HEK293 (cell line): Measurements from ENCODE around the gene CACNA1F.
A peak's percentile ranks its signal among the peaks of the same experiment; 100 is the strongest.

ENCODE experiments used
- BCL11A ChIP-seq: fragments of 450-650 bp; formaldehyde crosslinking; IDR thresholded peaks from 2 replicates; pipeline ENCODE4 v1.5.1; 2016; ENCODE audit warnings: low read depth, missing biosample characterization, missing genetic modification characterization
- BCL11B ChIP-seq: fragments of 450-650 bp; formaldehyde crosslinking; IDR thresholded peaks from 2 replicates; pipeline ENCODE4 v1.5.1; 2016; ENCODE audit warnings: low read depth, missing biosample characterization, missing genetic modification characterization
- FEZF1 ChIP-seq: fragments of 450-650 bp; formaldehyde crosslinking; IDR thresholded peaks from 2 replicates; pipeline ENCODE4 v1.5.1; 2016; ENCODE audit warnings: missing biosample characterization, missing genetic modification characterization
- HOXA7 ChIP-seq: sonication (generic); formaldehyde crosslinking; IDR thresholded peaks from 2 replicates; pipeline ENCODE4 v1.8.1; 2022; ENCODE audit warnings: missing genetic modification reagents, borderline replicate concordance
- HOXD13 ChIP-seq: sonication (generic); formaldehyde crosslinking; IDR thresholded peaks from 2 replicates; pipeline ENCODE4 v1.8.0; 2022; ENCODE audit warnings: missing genetic modification reagents, borderline replicate concordance
- KLF8 ChIP-seq: fragments of 450-650 bp; formaldehyde crosslinking; IDR thresholded peaks from 2 replicates; pipeline ENCODE4 v1.5.1; 2016; ENCODE audit warnings: missing biosample characterization, missing genetic modification characterization
- MYNN ChIP-seq: fragments of 450-650 bp; formaldehyde crosslinking; IDR thresholded peaks from 2 replicates; pipeline ENCODE4 v1.5.1; 2016; ENCODE audit warnings: missing biosample characterization, missing genetic modification characterization, borderline replicate concordance
- OVOL3 ChIP-seq: fragments of 450-650 bp; formaldehyde crosslinking; IDR thresholded peaks from 2 replicates; pipeline ENCODE4 v1.5.1; 2016; ENCODE audit warnings: missing biosample characterization, missing genetic modification characterization
- WT1 ChIP-seq: fragments of 450-650 bp; formaldehyde crosslinking; IDR thresholded peaks from 2 replicates; pipeline ENCODE4 v1.5.1; 2016; ENCODE audit warnings: missing biosample characterization, missing genetic modification characterization
- ZBTB48 ChIP-seq: fragments of 450-650 bp; formaldehyde crosslinking; IDR thresholded peaks from 2 replicates; pipeline ENCODE4 v1.5.1; 2016; ENCODE audit warnings: missing biosample characterization, missing genetic modification characterization
- ZBTB8A ChIP-seq: fragments of 450-650 bp; formaldehyde crosslinking; IDR thresholded peaks from 2 replicates; pipeline ENCODE4 v1.5.1; 2016; ENCODE audit warnings: missing biosample characterization, missing genetic modification characterization
- ZFP3 ChIP-seq: fragments of 450-650 bp; formaldehyde crosslinking; IDR thresholded peaks from 2 replicates; pipeline ENCODE4 v1.5.1; 2016; ENCODE audit warnings: low read depth, missing biosample characterization, missing genetic modification characterization
- ZNF311 ChIP-seq: fragments of 450-650 bp; formaldehyde crosslinking; IDR thresholded peaks from 2 replicates; pipeline ENCODE4 v1.5.1; 2017; ENCODE audit warnings: missing biosample characterization, missing genetic modification characterization, borderline replicate concordance
- ZNF324 ChIP-seq: fragments of 450-650 bp; formaldehyde crosslinking; IDR thresholded peaks from 2 replicates; pipeline ENCODE4 v1.5.1; 2016; ENCODE audit warnings: missing biosample characterization, missing genetic modification characterization
- ZNF366 ChIP-seq: fragments of 450-650 bp; formaldehyde crosslinking; conservative IDR thresholded peaks from 2 replicates; pipeline ENCODE4 v1.5.1; 2016; ENCODE audit warnings: missing biosample characterization, missing genetic modification characterization
- ZNF426 ChIP-seq: fragments of 450-650 bp; formaldehyde crosslinking; IDR thresholded peaks from 2 replicates; pipeline ENCODE4 v1.5.1; 2017; ENCODE audit warnings: missing biosample characterization, missing genetic modification characterization, mild to moderate bottlenecking, inconsistent platforms, moderate library complexity
- ZNF510 ChIP-seq: fragments of 450-650 bp; formaldehyde crosslinking; IDR thresholded peaks from 2 replicates; pipeline ENCODE4 v1.5.1; 2018; ENCODE audit warnings: mild to moderate bottlenecking, missing genetic modification characterization, missing biosample characterization; ENCODE audit not compliant: insufficient replicate concordance
- ZNF514 ChIP-seq: fragments of 450-650 bp; formaldehyde crosslinking; IDR thresholded peaks from 2 replicates; pipeline ENCODE4 v1.5.1; 2016; ENCODE audit warnings: missing biosample characterization, missing genetic modification characterization
- ZNF624 ChIP-seq: fragments of 450-650 bp; formaldehyde crosslinking; IDR thresholded peaks from 2 replicates; pipeline ENCODE4 v1.5.1; 2017; ENCODE audit warnings: missing biosample characterization, missing genetic modification characterization
- ZNF677 ChIP-seq: fragments of 450-650 bp; IDR thresholded peaks from 2 replicates; pipeline ENCODE4 v1.5.0; 2018; ENCODE audit warnings: missing biosample characterization, mild to moderate bottlenecking, missing genetic modification characterization, moderate library complexity
- ZNF785 ChIP-seq: fragments of 450-650 bp; formaldehyde crosslinking; IDR thresholded peaks from 2 replicates; pipeline ENCODE4 v1.5.1; 2016; ENCODE audit warnings: missing biosample characterization, missing genetic modification characterization
- ZNF791 ChIP-seq: fragments of 450-650 bp; formaldehyde crosslinking; IDR thresholded peaks from 2 replicates; pipeline ENCODE4 v1.5.1; 2016; ENCODE audit warnings: missing biosample characterization, missing genetic modification characterization
- ZNF792 ChIP-seq: fragments of 450-650 bp; formaldehyde crosslinking; IDR thresholded peaks from 2 replicates; pipeline ENCODE4 v1.5.1; 2016; ENCODE audit warnings: missing biosample characterization, missing genetic modification characterization
- ZSCAN23 ChIP-seq: fragments of 450-650 bp; formaldehyde crosslinking; IDR thresholded peaks from 2 replicates; pipeline ENCODE4 v1.5.1; 2016; ENCODE audit warnings: missing biosample characterization, missing genetic modification characterization
- TF ChIP-seq, protein P1 (sequence below): fragments of 450-650 bp; formaldehyde crosslinking; conservative IDR thresholded peaks from 2 replicates; pipeline ENCODE4 v1.5.1; 2016; ENCODE audit warnings: low read depth, missing biosample characterization, missing genetic modification characterization
- TF ChIP-seq, protein P2 (sequence below): fragments of 450-650 bp; formaldehyde crosslinking; IDR thresholded peaks from 2 replicates; pipeline ENCODE4 v1.5.1; 2016; ENCODE audit warnings: missing biosample characterization, missing genetic modification characterization
- TF ChIP-seq, protein P3 (sequence below): fragments of 450-650 bp; IDR thresholded peaks from 2 replicates; pipeline ENCODE4 v1.5.1; 2018; ENCODE audit warnings: missing biosample characterization, missing genetic modification characterization
- TF ChIP-seq, protein P4 (sequence below): fragments of 450-650 bp; formaldehyde crosslinking; IDR thresholded peaks from 2 replicates; pipeline ENCODE4 v1.5.1; 2016; ENCODE audit warnings: missing biosample characterization, missing genetic modification characterization, low read depth
- TF ChIP-seq, protein P5 (sequence below): fragments of 450-650 bp; formaldehyde crosslinking; IDR thresholded peaks from 2 replicates; pipeline ENCODE4 v1.5.1; 2017; ENCODE audit warnings: missing biosample characterization, missing genetic modification characterization

CACNA1F gene

DNA sequence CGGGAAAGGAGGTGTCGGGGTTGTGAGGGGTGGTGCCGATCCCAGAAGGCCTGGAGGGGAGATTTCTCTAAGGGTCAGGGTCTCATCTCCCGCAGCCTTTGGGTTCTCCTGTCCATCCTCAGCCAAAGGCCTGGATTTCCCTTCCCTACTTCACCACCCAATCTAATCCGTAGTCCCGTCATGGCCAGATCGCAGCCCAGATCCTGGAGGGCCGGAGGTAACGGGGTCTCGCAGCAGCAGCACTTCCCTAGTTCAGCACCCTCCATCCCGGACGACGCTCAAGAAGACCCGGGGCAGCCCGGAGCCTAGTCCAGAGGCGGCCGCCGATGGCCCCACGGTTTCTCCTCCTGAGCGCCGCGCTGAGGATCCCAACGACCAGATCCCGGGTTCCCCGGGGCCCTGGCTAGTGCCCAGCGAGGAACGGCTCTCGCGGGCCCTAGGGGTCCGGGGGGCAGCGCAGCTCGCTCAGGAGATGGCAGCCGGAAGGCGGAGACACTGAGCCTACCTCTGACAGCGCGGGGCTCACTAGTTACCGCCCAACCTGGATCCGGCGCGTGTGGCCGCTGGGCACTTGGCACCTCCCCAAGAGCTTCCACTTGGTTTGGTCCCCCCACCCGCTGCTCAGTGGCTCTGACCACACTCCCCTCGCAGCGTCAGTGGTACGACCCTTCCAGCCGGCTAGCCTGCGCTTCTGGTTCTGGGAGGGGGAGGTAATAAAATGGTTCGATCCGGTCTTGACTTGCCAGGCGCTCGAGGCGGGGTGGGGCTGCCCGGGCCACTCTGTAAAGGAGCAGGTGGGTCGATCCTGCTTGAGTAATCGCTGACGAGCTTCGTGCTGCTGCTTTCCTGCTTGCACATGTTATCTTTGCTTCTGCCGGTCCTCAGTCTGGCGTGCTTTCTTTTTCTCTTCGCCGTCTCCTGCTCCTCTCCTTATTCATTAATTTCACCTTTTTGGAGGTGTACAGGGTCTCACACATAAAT is 66.9 kb downstream of the CACNA1F start (continued):
- TF ChIP-seq FEZF1 (tag by site-specific recombination): 0 out of 2 replicates have a peak, but pooled peaks have one; percentile 8
- no peak for TF ChIP-seq ZNF510 (tag by site-specific recombination)
- TF ChIP-seq ZNF366 (tag by site-specific recombination): 0 out of 2 replicates have a peak, but pooled peaks have one; percentile 25
- no peak; the same call in 1 of the 2 replicates for TF ChIP-seq WT1 (tag by site-specific recombination)
- TF ChIP-seq ZBTB8A: peak; percentile 97
- TF ChIP-seq ZNF311: no peak
- TF ChIP-seq, protein P1, sequence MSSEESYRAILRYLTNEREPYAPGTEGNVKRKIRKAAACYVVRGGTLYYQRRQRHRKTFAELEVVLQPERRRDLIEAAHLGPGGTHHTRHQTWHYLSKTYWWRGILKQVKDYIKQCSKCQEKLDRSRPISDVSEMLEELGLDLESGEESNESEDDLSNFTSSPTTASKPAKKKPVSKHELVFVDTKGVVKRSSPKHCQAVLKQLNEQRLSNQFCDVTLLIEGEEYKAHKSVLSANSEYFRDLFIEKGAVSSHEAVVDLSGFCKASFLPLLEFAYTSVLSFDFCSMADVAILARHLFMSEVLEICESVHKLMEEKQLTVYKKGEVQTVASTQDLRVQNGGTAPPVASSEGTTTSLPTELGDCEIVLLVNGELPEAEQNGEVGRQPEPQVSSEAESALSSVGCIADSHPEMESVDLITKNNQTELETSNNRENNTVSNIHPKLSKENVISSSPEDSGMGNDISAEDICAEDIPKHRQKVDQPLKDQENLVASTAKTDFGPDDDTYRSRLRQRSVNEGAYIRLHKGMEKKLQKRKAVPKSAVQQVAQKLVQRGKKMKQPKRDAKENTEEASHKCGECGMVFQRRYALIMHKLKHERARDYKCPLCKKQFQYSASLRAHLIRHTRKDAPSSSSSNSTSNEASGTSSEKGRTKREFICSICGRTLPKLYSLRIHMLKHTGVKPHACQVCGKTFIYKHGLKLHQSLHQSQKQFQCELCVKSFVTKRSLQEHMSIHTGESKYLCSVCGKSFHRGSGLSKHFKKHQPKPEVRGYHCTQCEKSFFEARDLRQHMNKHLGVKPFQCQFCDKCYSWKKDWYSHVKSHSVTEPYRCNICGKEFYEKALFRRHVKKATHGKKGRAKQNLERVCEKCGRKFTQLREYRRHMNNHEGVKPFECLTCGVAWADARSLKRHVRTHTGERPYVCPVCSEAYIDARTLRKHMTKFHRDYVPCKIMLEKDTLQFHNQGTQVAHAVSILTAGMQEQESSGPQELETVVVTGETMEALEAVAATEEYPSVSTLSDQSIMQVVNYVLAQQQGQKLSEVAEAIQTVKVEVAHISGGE (tag by site-specific recombination): peak; percentile 60
- TF ChIP-seq ZFP3 (tag by site-specific recombination): no peak
- TF ChIP-seq, protein P2, sequence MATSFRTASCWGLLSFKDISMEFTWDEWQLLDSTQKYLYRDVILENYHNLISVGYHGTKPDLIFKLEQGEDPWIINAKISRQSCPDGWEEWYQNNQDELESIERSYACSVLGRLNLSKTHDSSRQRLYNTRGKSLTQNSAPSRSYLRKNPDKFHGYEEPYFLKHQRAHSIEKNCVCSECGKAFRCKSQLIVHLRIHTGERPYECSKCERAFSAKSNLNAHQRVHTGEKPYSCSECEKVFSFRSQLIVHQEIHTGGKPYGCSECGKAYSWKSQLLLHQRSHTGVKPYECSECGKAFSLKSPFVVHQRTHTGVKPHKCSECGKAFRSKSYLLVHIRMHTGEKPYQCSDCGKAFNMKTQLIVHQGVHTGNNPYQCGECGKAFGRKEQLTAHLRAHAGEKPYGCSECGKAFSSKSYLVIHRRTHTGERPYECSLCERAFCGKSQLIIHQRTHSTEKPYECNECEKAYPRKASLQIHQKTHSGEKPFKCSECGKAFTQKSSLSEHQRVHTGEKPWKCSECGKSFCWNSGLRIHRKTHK (tag by site-specific recombination): no peak
- TF ChIP-seq ZNF677: no peak
- TF ChIP-seq, protein P3, sequence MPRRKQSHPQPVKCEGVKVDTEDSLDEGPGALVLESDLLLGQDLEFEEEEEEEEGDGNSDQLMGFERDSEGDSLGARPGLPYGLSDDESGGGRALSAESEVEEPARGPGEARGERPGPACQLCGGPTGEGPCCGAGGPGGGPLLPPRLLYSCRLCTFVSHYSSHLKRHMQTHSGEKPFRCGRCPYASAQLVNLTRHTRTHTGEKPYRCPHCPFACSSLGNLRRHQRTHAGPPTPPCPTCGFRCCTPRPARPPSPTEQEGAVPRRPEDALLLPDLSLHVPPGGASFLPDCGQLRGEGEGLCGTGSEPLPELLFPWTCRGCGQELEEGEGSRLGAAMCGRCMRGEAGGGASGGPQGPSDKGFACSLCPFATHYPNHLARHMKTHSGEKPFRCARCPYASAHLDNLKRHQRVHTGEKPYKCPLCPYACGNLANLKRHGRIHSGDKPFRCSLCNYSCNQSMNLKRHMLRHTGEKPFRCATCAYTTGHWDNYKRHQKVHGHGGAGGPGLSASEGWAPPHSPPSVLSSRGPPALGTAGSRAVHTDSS: no peak
- TF ChIP-seq ZNF785 (tag by site-specific recombination): no peak
- TF ChIP-seq ZNF792 (tag by site-specific recombination): peak; percentile 49; the same call in 1 of the 2 replicates
- TF ChIP-seq BCL11A (tag by site-specific recombination): peak; percentile 66; the same call in 1 of the 2 replicates
- TF ChIP-seq, protein P4, sequence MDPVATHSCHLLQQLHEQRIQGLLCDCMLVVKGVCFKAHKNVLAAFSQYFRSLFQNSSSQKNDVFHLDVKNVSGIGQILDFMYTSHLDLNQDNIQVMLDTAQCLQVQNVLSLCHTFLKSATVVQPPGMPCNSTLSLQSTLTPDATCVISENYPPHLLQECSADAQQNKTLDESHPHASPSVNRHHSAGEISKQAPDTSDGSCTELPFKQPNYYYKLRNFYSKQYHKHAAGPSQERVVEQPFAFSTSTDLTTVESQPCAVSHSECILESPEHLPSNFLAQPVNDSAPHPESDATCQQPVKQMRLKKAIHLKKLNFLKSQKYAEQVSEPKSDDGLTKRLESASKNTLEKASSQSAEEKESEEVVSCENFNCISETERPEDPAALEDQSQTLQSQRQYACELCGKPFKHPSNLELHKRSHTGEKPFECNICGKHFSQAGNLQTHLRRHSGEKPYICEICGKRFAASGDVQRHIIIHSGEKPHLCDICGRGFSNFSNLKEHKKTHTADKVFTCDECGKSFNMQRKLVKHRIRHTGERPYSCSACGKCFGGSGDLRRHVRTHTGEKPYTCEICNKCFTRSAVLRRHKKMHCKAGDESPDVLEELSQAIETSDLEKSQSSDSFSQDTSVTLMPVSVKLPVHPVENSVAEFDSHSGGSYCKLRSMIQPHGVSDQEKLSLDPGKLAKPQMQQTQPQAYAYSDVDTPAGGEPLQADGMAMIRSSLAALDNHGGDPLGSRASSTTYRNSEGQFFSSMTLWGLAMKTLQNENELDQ: peak; percentile 83
- no peak for TF ChIP-seq MYNN (tag by site-specific recombination)
- TF ChIP-seq ZNF791 (tag by site-specific recombination): no peak
- TF ChIP-seq OVOL3 (tag by site-specific recombination): no peak
- 0 out of 2 replicates have a peak, but pooled peaks have one; percentile 45 for TF ChIP-seq BCL11B
- TF ChIP-seq ZSCAN23: no peak
- TF ChIP-seq ZNF514: no peak
- no peak for TF ChIP-seq HOXA7 (CRISPR knock-in tag)
- peak; percentile 61; the same call in 1 of the 2 replicates for TF ChIP-seq ZBTB48 (tag by site-specific recombination)
- no peak for TF ChIP-seq ZNF624
- TF ChIP-seq KLF8 (tag by site-specific recombination): peak; percentile 94
- no peak for TF ChIP-seq HOXD13 (CRISPR knock-in tag)
- TF ChIP-seq ZNF426 (tag by site-specific recombination): no peak
- TF ChIP-seq, protein P5, sequence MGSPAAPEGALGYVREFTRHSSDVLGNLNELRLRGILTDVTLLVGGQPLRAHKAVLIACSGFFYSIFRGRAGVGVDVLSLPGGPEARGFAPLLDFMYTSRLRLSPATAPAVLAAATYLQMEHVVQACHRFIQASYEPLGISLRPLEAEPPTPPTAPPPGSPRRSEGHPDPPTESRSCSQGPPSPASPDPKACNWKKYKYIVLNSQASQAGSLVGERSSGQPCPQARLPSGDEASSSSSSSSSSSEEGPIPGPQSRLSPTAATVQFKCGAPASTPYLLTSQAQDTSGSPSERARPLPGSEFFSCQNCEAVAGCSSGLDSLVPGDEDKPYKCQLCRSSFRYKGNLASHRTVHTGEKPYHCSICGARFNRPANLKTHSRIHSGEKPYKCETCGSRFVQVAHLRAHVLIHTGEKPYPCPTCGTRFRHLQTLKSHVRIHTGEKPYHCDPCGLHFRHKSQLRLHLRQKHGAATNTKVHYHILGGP: no peak
- peak; percentile 92 for TF ChIP-seq ZNF324 (tag by site-specific recombination)
